Osteocyte (in vitro differentiated cells): Measurements from ENCODE around the gene RARB. TPM values are rescaled to one million over a fixed set of nuclear protein-coding genes. Genes with fewer than 3 reads are reported as not detected.

ENCODE experiments used
- DNase-seq: peaks from one replicate; pipeline ENCODE4 v3.0.0; 2021; ENCODE audit warnings: mixed read lengths; ENCODE audit not compliant: unreplicated experiment; ENCODE audit errors: extremely low spot score
- H3K27ac Mint-ChIP-seq: one replicate; pipeline ENCODE4 v1.8.0; 2021; ENCODE audit warnings: mild to moderate bottlenecking, mixed read lengths; ENCODE audit not compliant: unreplicated experiment
- H3K27me3 Mint-ChIP-seq: one replicate; pipeline ENCODE4 v1.8.0; 2021; ENCODE audit warnings: mixed read lengths; ENCODE audit not compliant: unreplicated experiment
- H3K36me3 Mint-ChIP-seq: one replicate; pipeline ENCODE4 v1.8.0; 2021; ENCODE audit warnings: mixed read lengths; ENCODE audit not compliant: unreplicated experiment
- H3K4me1 Mint-ChIP-seq: one replicate; pipeline ENCODE4 v1.8.0; 2021; ENCODE audit warnings: mixed read lengths; ENCODE audit not compliant: unreplicated experiment
- H3K4me3 Mint-ChIP-seq: one replicate; pipeline ENCODE4 v1.8.0; 2021; ENCODE audit warnings: mild to moderate bottlenecking, moderate library complexity, mixed read lengths; ENCODE audit not compliant: unreplicated experiment
- H3K9me3 Mint-ChIP-seq: one replicate; pipeline ENCODE4 v1.8.0; 2021; ENCODE audit warnings: mixed read lengths; ENCODE audit not compliant: unreplicated experiment
- CTCF ChIP-seq: fragments of 200-600 bp; sonication (generic); IDR thresholded peaks from 2 replicates; pipeline ENCODE4 v1.5.0; 2021; ENCODE audit warnings: antibody characterized with exemption, mild to moderate bottlenecking, moderate library complexity
- total RNA-seq: library from RNA; stranded (reverse); gene quantifications from 2 replicates; pipeline ENCODE4 v1.2.1, GENCODE V29; 2021

RARB gene
- total RNA-seq, 1 donor from 2014 or later, result 4.8 TPM

- H3K27me3 Mint-ChIP-seq, result no peaks in the 10 kb centered on the region
- H3K4me1 Mint-ChIP-seq, result peaks cover 48% of the 10 kb centered on the region
- H3K36me3 Mint-ChIP-seq, result peaks cover 19% of the 10 kb centered on the region
- no peak overlapping the region for H3K4me3 Mint-ChIP-seq
- peak overlapping the region; percentile 98 for H3K27ac Mint-ChIP-seq
- H3K9me3 Mint-ChIP-seq, result peaks cover 1% of the 10 kb centered on the region
- DNase-seq, result no peak
- TF ChIP-seq CTCF, result no peak
Measured at GRCh38 chr3:25593001-25593400, 164.9 kb downstream of the RARB start.

- no peaks in the 10 kb centered on the region for H3K27me3 Mint-ChIP-seq
- peaks cover 42% of the 10 kb centered on the region for H3K4me1 Mint-ChIP-seq
- no peak overlapping the region for H3K4me3 Mint-ChIP-seq
- no peak for DNase-seq
- no peaks in the 10 kb centered on the region for H3K9me3 Mint-ChIP-seq
- H3K27ac Mint-ChIP-seq, result peak overlapping the region; percentile 98
- TF ChIP-seq CTCF, result peak; percentile 83
- peaks cover 28% of the 10 kb centered on the region for H3K36me3 Mint-ChIP-seq
Measured at GRCh38 chr3:25594007-25594502, 166.0 kb downstream of the RARB start.

GRCh38 chr3:25597535-25598101, 169.6 kb downstream of the RARB start:
- Mint-ChIP-seq H3K27ac (no peak overlapping the region), H3K27me3 (no peaks in the 10 kb centered on the region)

GRCh38 chr3:25603703-25604102, 175.6 kb downstream of the RARB start:
- no peak overlapping the region for H3K27ac Mint-ChIP-seq
- TF ChIP-seq CTCF, result no peak
- H3K4me3 Mint-ChIP-seq, result no peak overlapping the region
- H3K27me3 Mint-ChIP-seq, result no peaks in the 10 kb centered on the region
- peaks cover 47% of the 10 kb centered on the region for H3K36me3 Mint-ChIP-seq
- no peaks in the 10 kb centered on the region for H3K9me3 Mint-ChIP-seq
- no peak for DNase-seq
- H3K4me1 Mint-ChIP-seq, result peaks cover 17% of the 10 kb centered on the region

More at GRCh38 chr3:25597535-25598101, 169.6 kb downstream of the RARB start:
- peaks cover 19% of the 10 kb centered on the region for H3K4me1 Mint-ChIP-seq
- H3K36me3 Mint-ChIP-seq, result peaks cover 42% of the 10 kb centered on the region
- no peak overlapping the region for H3K4me3 Mint-ChIP-seq
- no peak for DNase-seq
- no peak for TF ChIP-seq CTCF
- H3K9me3 Mint-ChIP-seq, result no peaks in the 10 kb centered on the region

- no peak for DNase-seq
Measured at GRCh38 chr3:25604107-25604805, 176.2 kb downstream of the RARB start.

More at GRCh38 chr3:25604107-25604805, 176.2 kb downstream of the RARB start:
- peaks cover 17% of the 10 kb centered on the region for H3K4me1 Mint-ChIP-seq
- H3K36me3 Mint-ChIP-seq, result peaks cover 44% of the 10 kb centered on the region
- no peak for TF ChIP-seq CTCF
- H3K27ac Mint-ChIP-seq, result peak overlapping the region; percentile 21
- H3K4me3 Mint-ChIP-seq, result no peak overlapping the region
- H3K9me3 Mint-ChIP-seq, result no peaks in the 10 kb centered on the region
- no peaks in the 10 kb centered on the region for H3K27me3 Mint-ChIP-seq
